Neural cell (in vitro differentiated cells): ENCODE data around the gene KIR3DL3.

Experiments used
- EZH2 ChIP-seq: fragments of 200-600, 300-800 bp; shearing (Covaris generic), sonication (generic); IDR thresholded peaks from 2 replicates; pipeline ENCODE4 v1.6.1; 2014; ENCODE audit warnings: antibody characterized with exemption, low read length, borderline replicate concordance, mild to moderate bottlenecking; ENCODE audit not compliant: insufficient read depth, poor library complexity, severe bottlenecking
- MXI1 ChIP-seq: fragments of 450-650 bp; conservative IDR thresholded peaks from 2 replicates; pipeline ENCODE4 v1.6.1; 2014; ENCODE audit warnings: antibody characterized with exemption, mild to moderate bottlenecking; ENCODE audit not compliant: poor library complexity, severe bottlenecking
- POLR2AphosphoS5 ChIP-seq: IDR thresholded peaks from 2 replicates; pipeline ENCODE4 v1.6.1; 2012
- RAD21 ChIP-seq: fragments of 450-650 bp; conservative IDR thresholded peaks from 2 replicates; pipeline ENCODE4 v1.6.1; 2014; ENCODE audit warnings: antibody characterized with exemption, mild to moderate bottlenecking, moderate library complexity
- TAF1 ChIP-seq: IDR thresholded peaks from 2 replicates; pipeline ENCODE4 v1.6.1; 2012; ENCODE audit warnings: low read depth
- TF ChIP-seq, protein P1 (sequence below): fragments of 450-650 bp; IDR thresholded peaks from 2 replicates; pipeline ENCODE4 v1.5.1; 2014; ENCODE audit warnings: antibody characterized with exemption, mild to moderate bottlenecking, moderate library complexity; ENCODE audit not compliant: poor library complexity, severe bottlenecking
- TF ChIP-seq, protein P2 (sequence below): IDR thresholded peaks from 2 replicates; pipeline ENCODE4 v1.6.1; 2012; ENCODE audit warnings: borderline replicate concordance

DNA sequence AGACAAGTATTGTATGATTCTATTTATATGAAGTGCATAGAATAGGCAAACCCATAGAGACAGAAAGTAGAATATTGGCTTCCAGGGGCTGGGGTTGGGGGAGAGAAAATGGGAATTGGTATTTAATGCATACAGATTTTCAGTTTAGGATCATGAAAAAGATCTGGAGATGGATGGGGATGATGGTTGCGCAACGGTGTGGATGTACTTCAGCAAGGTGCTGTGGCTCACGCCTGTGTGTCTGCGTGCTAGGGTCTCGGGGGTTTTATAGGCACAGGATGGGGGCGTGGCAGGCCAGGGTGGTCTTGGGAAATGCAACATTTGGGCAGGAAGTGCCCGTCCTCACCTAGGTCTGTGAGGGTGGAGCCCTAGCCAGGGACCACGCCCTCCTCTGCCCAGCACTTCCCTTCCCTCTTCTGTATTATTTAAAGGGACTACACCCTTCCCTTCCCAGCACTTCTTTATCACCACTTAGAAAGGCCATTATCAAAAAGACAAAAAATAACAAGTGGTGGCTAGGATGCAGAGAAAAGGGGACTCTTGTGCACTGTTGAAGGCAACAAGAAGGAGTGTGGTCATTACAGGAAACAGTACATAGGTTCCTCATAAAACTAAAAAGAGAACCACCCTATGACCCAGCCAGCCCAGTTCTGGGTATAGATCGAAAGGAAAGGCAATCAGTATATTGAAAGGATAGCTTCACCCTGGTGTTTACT is 32.5 kb upstream of the KIR3DL3 start:
- TF ChIP-seq, protein P1, sequence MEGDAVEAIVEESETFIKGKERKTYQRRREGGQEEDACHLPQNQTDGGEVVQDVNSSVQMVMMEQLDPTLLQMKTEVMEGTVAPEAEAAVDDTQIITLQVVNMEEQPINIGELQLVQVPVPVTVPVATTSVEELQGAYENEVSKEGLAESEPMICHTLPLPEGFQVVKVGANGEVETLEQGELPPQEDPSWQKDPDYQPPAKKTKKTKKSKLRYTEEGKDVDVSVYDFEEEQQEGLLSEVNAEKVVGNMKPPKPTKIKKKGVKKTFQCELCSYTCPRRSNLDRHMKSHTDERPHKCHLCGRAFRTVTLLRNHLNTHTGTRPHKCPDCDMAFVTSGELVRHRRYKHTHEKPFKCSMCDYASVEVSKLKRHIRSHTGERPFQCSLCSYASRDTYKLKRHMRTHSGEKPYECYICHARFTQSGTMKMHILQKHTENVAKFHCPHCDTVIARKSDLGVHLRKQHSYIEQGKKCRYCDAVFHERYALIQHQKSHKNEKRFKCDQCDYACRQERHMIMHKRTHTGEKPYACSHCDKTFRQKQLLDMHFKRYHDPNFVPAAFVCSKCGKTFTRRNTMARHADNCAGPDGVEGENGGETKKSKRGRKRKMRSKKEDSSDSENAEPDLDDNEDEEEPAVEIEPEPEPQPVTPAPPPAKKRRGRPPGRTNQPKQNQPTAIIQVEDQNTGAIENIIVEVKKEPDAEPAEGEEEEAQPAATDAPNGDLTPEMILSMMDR: no peak
- TF ChIP-seq EZH2 (no peak), MXI1 (no peak), POLR2AphosphoS5 (no peak), RAD21 (no peak), TAF1 (no peak)
- TF ChIP-seq, protein P2, sequence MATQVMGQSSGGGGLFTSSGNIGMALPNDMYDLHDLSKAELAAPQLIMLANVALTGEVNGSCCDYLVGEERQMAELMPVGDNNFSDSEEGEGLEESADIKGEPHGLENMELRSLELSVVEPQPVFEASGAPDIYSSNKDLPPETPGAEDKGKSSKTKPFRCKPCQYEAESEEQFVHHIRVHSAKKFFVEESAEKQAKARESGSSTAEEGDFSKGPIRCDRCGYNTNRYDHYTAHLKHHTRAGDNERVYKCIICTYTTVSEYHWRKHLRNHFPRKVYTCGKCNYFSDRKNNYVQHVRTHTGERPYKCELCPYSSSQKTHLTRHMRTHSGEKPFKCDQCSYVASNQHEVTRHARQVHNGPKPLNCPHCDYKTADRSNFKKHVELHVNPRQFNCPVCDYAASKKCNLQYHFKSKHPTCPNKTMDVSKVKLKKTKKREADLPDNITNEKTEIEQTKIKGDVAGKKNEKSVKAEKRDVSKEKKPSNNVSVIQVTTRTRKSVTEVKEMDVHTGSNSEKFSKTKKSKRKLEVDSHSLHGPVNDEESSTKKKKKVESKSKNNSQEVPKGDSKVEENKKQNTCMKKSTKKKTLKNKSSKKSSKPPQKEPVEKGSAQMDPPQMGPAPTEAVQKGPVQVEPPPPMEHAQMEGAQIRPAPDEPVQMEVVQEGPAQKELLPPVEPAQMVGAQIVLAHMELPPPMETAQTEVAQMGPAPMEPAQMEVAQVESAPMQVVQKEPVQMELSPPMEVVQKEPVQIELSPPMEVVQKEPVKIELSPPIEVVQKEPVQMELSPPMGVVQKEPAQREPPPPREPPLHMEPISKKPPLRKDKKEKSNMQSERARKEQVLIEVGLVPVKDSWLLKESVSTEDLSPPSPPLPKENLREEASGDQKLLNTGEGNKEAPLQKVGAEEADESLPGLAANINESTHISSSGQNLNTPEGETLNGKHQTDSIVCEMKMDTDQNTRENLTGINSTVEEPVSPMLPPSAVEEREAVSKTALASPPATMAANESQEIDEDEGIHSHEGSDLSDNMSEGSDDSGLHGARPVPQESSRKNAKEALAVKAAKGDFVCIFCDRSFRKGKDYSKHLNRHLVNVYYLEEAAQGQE: no peak
